ENCODE results near the gene DMD. TPM values are rescaled to one million over a fixed set of nuclear protein-coding genes. Genes with fewer than 3 reads are reported as not detected.
A peak's percentile ranks its signal among the peaks of the same experiment; 100 is the strongest.

Gene DMD
- total RNA-seq, 1 donor from 2014 or later: 143 TPM

DNA sequence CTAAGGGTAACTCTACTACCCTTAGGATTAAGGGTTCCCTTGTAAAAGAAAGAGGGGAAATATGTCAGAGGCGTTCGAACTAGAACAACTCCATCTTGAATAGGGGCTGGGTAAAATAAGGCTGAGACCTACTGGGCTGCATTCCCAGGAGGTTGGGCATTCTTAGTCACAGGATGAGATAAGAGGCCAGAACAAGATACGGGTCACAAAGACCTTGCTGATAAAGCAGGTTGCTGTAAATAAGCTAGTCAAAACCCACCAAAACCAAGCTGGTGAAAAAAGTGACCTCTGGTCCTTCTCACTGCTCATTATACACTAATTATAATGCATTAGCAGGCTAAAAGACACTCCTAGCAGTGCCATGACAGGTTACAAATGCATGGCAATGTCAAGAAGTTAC lies 922.0 kb downstream of the DMD start:
- H3K4me3 ChIP-seq: no peak overlapping the region
- H3K4me1 ChIP-seq: no peaks in the 10 kb centered on the region
- H3K36me3 ChIP-seq: no peaks in the 10 kb centered on the region
- TF ChIP-seq, protein P1, sequence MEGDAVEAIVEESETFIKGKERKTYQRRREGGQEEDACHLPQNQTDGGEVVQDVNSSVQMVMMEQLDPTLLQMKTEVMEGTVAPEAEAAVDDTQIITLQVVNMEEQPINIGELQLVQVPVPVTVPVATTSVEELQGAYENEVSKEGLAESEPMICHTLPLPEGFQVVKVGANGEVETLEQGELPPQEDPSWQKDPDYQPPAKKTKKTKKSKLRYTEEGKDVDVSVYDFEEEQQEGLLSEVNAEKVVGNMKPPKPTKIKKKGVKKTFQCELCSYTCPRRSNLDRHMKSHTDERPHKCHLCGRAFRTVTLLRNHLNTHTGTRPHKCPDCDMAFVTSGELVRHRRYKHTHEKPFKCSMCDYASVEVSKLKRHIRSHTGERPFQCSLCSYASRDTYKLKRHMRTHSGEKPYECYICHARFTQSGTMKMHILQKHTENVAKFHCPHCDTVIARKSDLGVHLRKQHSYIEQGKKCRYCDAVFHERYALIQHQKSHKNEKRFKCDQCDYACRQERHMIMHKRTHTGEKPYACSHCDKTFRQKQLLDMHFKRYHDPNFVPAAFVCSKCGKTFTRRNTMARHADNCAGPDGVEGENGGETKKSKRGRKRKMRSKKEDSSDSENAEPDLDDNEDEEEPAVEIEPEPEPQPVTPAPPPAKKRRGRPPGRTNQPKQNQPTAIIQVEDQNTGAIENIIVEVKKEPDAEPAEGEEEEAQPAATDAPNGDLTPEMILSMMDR (IDR thresholded peaks at IDR 0.05; ENCODE audit: borderline replicate concordance): no peak
- DNase-seq: no peak
- H3K27me3 ChIP-seq (ENCODE audit: low read depth): no peaks in the 10 kb centered on the region
- no peaks in the 10 kb centered on the region for H3K9me3 ChIP-seq (replicated peaks)
- intact Hi-C loops (cut with micrococcal nuclease): no loop called here
- no peak overlapping the region for H3K27ac ChIP-seq (replicated peaks)

DNA sequence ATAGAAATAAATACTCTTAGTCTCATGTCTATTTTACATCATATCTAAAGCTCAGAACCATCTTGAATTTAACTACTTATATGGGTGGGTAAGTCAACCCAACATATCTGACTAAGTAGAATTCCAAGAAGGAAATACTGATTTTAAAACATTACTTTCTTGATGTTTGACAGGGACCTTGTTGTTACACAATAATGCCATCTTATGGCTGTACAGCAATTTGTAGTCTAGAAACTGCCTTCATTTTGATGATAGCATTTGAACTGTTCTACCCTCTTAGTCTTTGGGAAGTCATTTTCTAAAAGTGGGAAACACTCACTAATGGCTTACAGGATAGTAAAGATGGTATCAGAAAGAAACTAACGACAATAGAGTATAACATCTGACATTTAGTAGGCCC lies 929.5 kb downstream of the DMD start:
- TF ChIP-seq, protein P1 (IDR thresholded peaks at IDR 0.05; ENCODE audit: borderline replicate concordance): no peak
- H3K27me3 ChIP-seq (ENCODE audit: low read depth): no peaks in the 10 kb centered on the region
- intact Hi-C loops (cut with micrococcal nuclease): no loop called here

DNA sequence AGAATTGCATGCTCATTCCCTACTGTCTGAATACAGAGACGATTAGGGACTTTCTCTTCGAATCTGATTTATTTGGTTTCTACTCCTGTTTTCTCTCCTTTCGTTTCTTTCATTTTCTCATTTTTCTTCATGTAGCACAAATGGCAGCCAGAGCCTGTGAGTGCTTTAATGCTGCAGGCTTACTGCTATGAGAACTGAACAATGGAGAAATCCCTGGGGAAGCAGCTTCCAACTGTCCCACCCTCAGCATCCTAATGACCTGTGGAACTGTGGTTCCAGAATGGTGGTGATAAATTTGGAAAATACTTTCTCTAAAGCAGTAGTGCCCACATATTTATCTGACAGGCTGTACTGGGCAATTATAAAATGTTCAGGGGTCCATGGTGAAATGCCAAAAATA lies 930.4 kb downstream of the DMD start:
- no peak overlapping the region for H3K4me3 ChIP-seq
- no peak overlapping the region for H3K27ac ChIP-seq (replicated peaks)
- no peaks in the 10 kb centered on the region for H3K36me3 ChIP-seq
- H3K27me3 ChIP-seq (ENCODE audit: low read depth): no peaks in the 10 kb centered on the region
- intact Hi-C loops (cut with micrococcal nuclease): no loop called here
- DNase-seq: no peak
- TF ChIP-seq, protein P1 (IDR thresholded peaks at IDR 0.05; ENCODE audit: borderline replicate concordance): no peak
- no peaks in the 10 kb centered on the region for H3K4me1 ChIP-seq
- H3K9me3 ChIP-seq (replicated peaks): no peaks in the 10 kb centered on the region

More for the DNA sequence above, 929.5 kb downstream of the DMD start:
- Histone ChIP-seq H3K4me1 (no peaks in the 10 kb centered on the region), H3K9me3 (replicated peaks) (no peaks in the 10 kb centered on the region), H3K36me3 (no peaks in the 10 kb centered on the region), H3K27ac (replicated peaks) (no peak overlapping the region), H3K4me3 (no peak overlapping the region)
- DNase-seq: no peak

DNA sequence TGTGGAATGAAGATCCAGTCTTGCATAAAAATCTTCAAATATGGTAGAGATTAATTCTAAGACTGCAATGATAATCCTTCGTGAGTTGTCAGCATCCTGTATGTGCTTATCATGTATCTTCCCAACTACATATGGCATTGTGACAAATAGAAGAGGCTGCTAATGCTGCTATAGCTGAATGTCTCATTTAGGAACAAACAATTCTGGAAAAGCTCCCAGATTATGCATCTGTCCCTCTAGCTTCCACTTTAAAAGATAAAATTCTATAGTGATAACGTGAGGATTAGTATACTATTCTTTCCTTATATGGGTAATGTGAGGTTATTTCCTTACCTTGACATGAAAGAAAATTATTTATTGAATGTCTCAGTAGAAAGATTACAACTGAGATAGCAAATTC lies 930.9 kb downstream of the DMD start:
- intact Hi-C loops (cut with micrococcal nuclease): no loop called here
- Histone ChIP-seq H3K9me3 (replicated peaks) (no peaks in the 10 kb centered on the region), H3K27me3 (ENCODE audit: low read depth) (no peaks in the 10 kb centered on the region), H3K27ac (replicated peaks) (no peak overlapping the region), H3K36me3 (no peaks in the 10 kb centered on the region), H3K4me3 (no peak overlapping the region), H3K4me1 (no peaks in the 10 kb centered on the region)
- TF ChIP-seq, protein P1 (IDR thresholded peaks at IDR 0.05; ENCODE audit: borderline replicate concordance): no peak
- DNase-seq: no peak

DNA sequence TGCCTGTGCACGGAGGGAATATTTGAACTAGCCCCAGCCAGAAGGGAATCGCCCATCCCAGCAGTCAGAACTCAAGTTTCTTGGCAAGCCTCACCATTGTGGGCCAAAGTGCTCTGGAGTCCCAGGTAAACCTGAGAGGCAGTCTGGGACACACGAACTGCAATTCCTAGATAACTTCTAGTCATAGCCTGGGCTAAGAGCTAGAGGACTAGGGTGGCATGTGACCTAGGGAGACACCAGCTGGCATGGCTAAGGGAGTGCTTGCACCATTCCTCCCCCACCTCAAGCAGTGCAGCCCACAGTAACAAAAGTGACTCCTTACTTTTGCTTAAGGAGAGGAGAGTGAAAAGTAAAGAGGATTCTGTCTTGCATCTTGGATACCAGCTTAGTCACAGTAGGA lies 935.2 kb downstream of the DMD start:
- TF ChIP-seq, protein P1 (IDR thresholded peaks at IDR 0.05; ENCODE audit: borderline replicate concordance): no peak
- intact Hi-C loops (cut with micrococcal nuclease): no loop called here
- H3K27me3 ChIP-seq (ENCODE audit: low read depth): no peaks in the 10 kb centered on the region
- no peak overlapping the region for H3K27ac ChIP-seq (replicated peaks)
- no peaks in the 10 kb centered on the region for H3K9me3 ChIP-seq (replicated peaks)
- H3K36me3 ChIP-seq: no peaks in the 10 kb centered on the region
- no peak overlapping the region for H3K4me3 ChIP-seq
- DNase-seq: no peak
- H3K4me1 ChIP-seq: no peaks in the 10 kb centered on the region

DNA sequence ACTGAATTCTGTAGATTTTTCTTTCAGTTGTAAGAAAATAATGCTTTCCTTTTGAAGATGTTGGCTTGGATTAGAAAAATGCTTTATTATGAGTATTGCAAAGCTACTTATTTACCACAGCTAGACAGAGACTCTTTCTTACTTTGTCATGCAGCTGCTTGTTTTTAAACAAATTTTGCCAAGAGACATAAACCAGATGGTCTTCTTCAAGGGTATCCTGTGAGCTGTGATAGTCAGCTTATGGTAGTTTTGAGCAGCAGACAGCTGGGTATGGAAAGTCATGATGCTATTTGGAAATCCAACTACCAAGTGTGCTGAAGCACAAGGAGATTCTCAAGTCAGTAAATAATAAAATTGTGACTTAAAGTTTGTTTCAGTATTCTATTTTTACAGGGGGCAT lies 941.5 kb downstream of the DMD start:
- intact Hi-C loops (cut with micrococcal nuclease): no loop called here
- Histone ChIP-seq H3K27ac (replicated peaks) (peak overlapping the region; percentile 6), H3K4me3 (no peak overlapping the region), H3K36me3 (no peaks in the 10 kb centered on the region), H3K27me3 (ENCODE audit: low read depth) (no peaks in the 10 kb centered on the region), H3K9me3 (replicated peaks) (peaks cover 6% of the 10 kb centered on the region), H3K4me1 (no peaks in the 10 kb centered on the region)
- DNase-seq: no peak
- TF ChIP-seq, protein P1 (IDR thresholded peaks at IDR 0.05; ENCODE audit: borderline replicate concordance): no peak
